Neural crest cell (in vitro differentiated cells): Measurements from ENCODE around the gene SLIT3. TPM values are rescaled to one million over a fixed set of nuclear protein-coding genes. Genes with fewer than 3 reads are reported as not detected.

Experiments
- DNase-seq: peaks from one replicate; pipeline ENCODE4 v3.0.0; 2021; ENCODE audit warnings: low read depth, mixed read lengths, low spot score
- H3K27ac Mint-ChIP-seq: one replicate; pipeline ENCODE4 v1.8.0; 2021; ENCODE audit warnings: mild to moderate bottlenecking, mixed read lengths; ENCODE audit not compliant: unreplicated experiment
- H3K27me3 Mint-ChIP-seq: 2 replicates; pipeline ENCODE4 v1.8.0; 2021; ENCODE audit warnings: low read depth, mild to moderate bottlenecking, mixed read lengths
- H3K36me3 Mint-ChIP-seq: 2 replicates; pipeline ENCODE4 v1.8.0; 2021; ENCODE audit warnings: low read depth, mild to moderate bottlenecking, mixed read lengths
- H3K4me1 Mint-ChIP-seq: 2 replicates; pipeline ENCODE4 v1.8.0; 2021; ENCODE audit warnings: mixed read lengths
- H3K4me3 Mint-ChIP-seq: one replicate; pipeline ENCODE4 v1.8.0; 2021; ENCODE audit warnings: mild to moderate bottlenecking, mixed read lengths
- H3K9me3 Mint-ChIP-seq: 2 replicates; pipeline ENCODE4 v1.8.0; 2021; ENCODE audit warnings: mixed read lengths
- total RNA-seq: library from RNA; stranded (reverse); gene quantifications from 2 replicates; pipeline ENCODE4 v1.2.1, GENCODE V29; 2021
- TF ChIP-seq, protein P1 (sequence below): fragments of 200-600 bp; sonication (generic); conservative IDR thresholded peaks from 2 replicates; pipeline ENCODE4 v1.5.0; 2021; ENCODE audit warnings: antibody characterized with exemption, mild to moderate bottlenecking

SLIT3 gene
- total RNA-seq, 1 donor from 2014 or later, result 13.3 TPM

GRCh38 chr5:168659286-168659847 lies 641.6 kb downstream of the SLIT3 start:
- H3K27me3 Mint-ChIP-seq, result no peaks in the 10 kb centered on the region
- no peaks in the 10 kb centered on the region for H3K4me1 Mint-ChIP-seq
- DNase-seq, result no peak
- TF ChIP-seq, protein P1, sequence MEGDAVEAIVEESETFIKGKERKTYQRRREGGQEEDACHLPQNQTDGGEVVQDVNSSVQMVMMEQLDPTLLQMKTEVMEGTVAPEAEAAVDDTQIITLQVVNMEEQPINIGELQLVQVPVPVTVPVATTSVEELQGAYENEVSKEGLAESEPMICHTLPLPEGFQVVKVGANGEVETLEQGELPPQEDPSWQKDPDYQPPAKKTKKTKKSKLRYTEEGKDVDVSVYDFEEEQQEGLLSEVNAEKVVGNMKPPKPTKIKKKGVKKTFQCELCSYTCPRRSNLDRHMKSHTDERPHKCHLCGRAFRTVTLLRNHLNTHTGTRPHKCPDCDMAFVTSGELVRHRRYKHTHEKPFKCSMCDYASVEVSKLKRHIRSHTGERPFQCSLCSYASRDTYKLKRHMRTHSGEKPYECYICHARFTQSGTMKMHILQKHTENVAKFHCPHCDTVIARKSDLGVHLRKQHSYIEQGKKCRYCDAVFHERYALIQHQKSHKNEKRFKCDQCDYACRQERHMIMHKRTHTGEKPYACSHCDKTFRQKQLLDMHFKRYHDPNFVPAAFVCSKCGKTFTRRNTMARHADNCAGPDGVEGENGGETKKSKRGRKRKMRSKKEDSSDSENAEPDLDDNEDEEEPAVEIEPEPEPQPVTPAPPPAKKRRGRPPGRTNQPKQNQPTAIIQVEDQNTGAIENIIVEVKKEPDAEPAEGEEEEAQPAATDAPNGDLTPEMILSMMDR, result no peak
- H3K27ac Mint-ChIP-seq, result no peak overlapping the region
- H3K9me3 Mint-ChIP-seq, result no peaks in the 10 kb centered on the region
- no peaks in the 10 kb centered on the region for H3K36me3 Mint-ChIP-seq
- H3K4me3 Mint-ChIP-seq, result no peak overlapping the region

DNA sequence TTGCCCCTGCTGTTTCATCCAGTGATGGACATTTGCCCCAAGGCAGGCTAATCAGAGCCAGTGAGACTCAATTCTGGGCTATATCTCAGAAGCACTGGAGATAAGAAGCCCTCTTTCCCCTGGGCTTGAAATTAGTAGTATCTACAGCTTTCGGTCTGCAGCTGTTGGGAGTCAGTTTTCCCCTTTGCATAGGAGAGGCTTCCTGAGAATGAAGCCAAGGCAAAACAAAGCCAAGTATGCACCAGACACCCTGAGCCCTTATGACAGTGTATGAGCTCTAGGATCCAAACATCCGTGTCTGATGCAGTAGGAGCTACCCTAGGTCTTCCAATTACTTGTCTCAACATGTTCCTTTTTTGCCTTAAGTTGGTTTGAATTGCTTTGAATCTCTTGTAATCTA lies 642.5 kb downstream of the SLIT3 start:
- no peaks in the 10 kb centered on the region for H3K9me3 Mint-ChIP-seq
- peaks cover 7% of the 10 kb centered on the region for H3K4me1 Mint-ChIP-seq
- H3K27ac Mint-ChIP-seq, result no peak overlapping the region

GRCh38 chr5:168656633-168657032 lies 644.3 kb downstream of the SLIT3 start:
- TF ChIP-seq, protein P1, result no peak
- Mint-ChIP-seq H3K27me3 (no peaks in the 10 kb centered on the region), H3K9me3 (no peaks in the 10 kb centered on the region), H3K36me3 (no peaks in the 10 kb centered on the region), H3K4me1 (peaks cover 7% of the 10 kb centered on the region), H3K27ac (no peak overlapping the region), H3K4me3 (no peak overlapping the region)
- no peak for DNase-seq

More for the DNA sequence above, 642.5 kb downstream of the SLIT3 start:
- TF ChIP-seq, protein P1, result no peak
- no peak for DNase-seq
- Mint-ChIP-seq H3K4me3 (no peak overlapping the region), H3K27me3 (no peaks in the 10 kb centered on the region), H3K36me3 (no peaks in the 10 kb centered on the region)

GRCh38 chr5:168655316-168655715 lies 645.6 kb downstream of the SLIT3 start:
- H3K9me3 Mint-ChIP-seq, result no peaks in the 10 kb centered on the region
- no peak for DNase-seq
- TF ChIP-seq, protein P1, result no peak
- no peaks in the 10 kb centered on the region for H3K36me3 Mint-ChIP-seq
- H3K27ac Mint-ChIP-seq, result no peak overlapping the region
- H3K27me3 Mint-ChIP-seq, result no peaks in the 10 kb centered on the region
- no peak overlapping the region for H3K4me3 Mint-ChIP-seq
- H3K4me1 Mint-ChIP-seq, result peaks cover 7% of the 10 kb centered on the region

DNA sequence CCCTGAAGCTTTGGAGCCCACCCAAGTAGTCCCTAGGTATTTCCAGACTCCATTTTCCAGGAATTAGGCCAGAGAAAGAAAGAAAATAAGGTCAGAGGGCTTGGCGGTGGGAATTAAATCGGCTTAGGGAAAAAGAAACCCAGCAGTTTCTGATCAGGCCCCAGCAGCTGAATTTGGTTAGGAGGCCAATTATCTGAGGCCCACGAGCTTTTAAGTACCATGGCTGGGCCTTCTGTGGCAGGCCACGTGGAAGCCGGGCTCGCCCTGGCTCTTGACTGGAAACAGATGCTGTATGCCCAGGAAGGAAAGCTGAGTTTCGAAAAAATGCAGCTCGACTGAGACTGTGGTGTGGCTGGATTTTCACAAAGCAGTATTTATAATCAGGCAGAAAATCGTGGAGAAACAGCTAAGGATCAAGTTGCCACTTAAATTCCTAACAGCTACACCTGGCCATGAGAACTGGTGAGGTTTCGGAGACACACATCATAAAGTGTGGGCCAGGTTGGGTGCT lies 646.7 kb downstream of the SLIT3 start:
- TF ChIP-seq, protein P1, result no peak
- DNase-seq, result no peak
- Mint-ChIP-seq H3K27me3 (no peaks in the 10 kb centered on the region), H3K4me3 (no peak overlapping the region), H3K27ac (no peak overlapping the region), H3K9me3 (no peaks in the 10 kb centered on the region), H3K4me1 (peaks cover 7% of the 10 kb centered on the region), H3K36me3 (no peaks in the 10 kb centered on the region)
